Esophagus muscularis mucosa (tissue), 4 donors: Measurements from ENCODE around the gene PLCXD3. TPM values are rescaled to one million over a fixed set of nuclear protein-coding genes. Genes with fewer than 3 reads are reported as not detected.

Source experiments
- DNase-seq: peaks from one replicate; pipeline ENCODE4 v3.0.0-alpha.2; 2017; ENCODE audit errors: extremely low spot score
- H3K27ac ChIP-seq, 4 donors: fragments of 200-600 bp; sonication (generic); replicated peaks in 1 of 4; 1 replicate in 3 of 4; 2 replicates in 1 of 4; pipeline ENCODE4 v1.5.1; 2016 to 2019; ENCODE audit warnings: mild to moderate bottlenecking in 1 of 4
- H3K27me3 ChIP-seq, 4 donors: fragments of 200-600 bp; sonication (generic); one replicate each; pipeline versions ENCODE4 v1.5.1 to v1.6.0; 2016 to 2019
- H3K36me3 ChIP-seq, 4 donors: fragments of 200-600 bp; sonication (generic); one replicate each; pipeline ENCODE4 v1.5.1; 2016 to 2019
- H3K4me1 ChIP-seq, 4 donors: fragments of 200-600 bp; sonication (generic); one replicate each; pipeline ENCODE4 v1.5.1; 2016 to 2019
- H3K4me3 ChIP-seq, 4 donors: fragments of 200-600 bp; sonication (generic); 1 replicate in 2 of 4; 2 replicates in 2 of 4; pipeline ENCODE4 v1.5.1; 2016 to 2019; ENCODE audit warnings: mild to moderate bottlenecking in 4 of 4, moderate library complexity in 1 of 4
- H3K9me3 ChIP-seq, 4 donors: fragments of 200-600 bp; sonication (generic); 1 replicate in 3 of 4; 2 replicates in 1 of 4; pipeline ENCODE4 v1.5.1; 2016 to 2019
- EP300 ChIP-seq: sonication (generic); formaldehyde crosslinking; IDR thresholded peaks from one replicate; pipeline ENCODE4 v1.6.1; 2017; ENCODE audit warnings: antibody characterized with exemption
- POLR2A ChIP-seq: fragments of 450-650 bp; IDR thresholded peaks from one replicate; pipeline ENCODE4 v1.6.1; 2017; ENCODE audit warnings: antibody characterized with exemption, moderate library complexity, mild to moderate bottlenecking, low read depth
- POLR2AphosphoS5 ChIP-seq, 2 donors: sonication (generic); formaldehyde crosslinking; IDR thresholded peaks; one replicate each; pipeline ENCODE4 v1.6.1; 2017; ENCODE audit warnings: antibody characterized with exemption in 2 of 2
- whole genome bisulfite sequencing: methylation state at CpG from one replicate; pipeline ENCODE4 v1.1.5; 2018; 5-methylcytosine and 5-hydroxymethylcytosine counted together
- intact Hi-C: fragments of 100-400 bp; cut with DNase I; formaldehyde crosslinking; loops from one replicate; pipeline ENCODE4 v1.15.1; 2023
- total RNA-seq, 4 donors: library from RNA; depleted of rRNA; stranded (reverse); fragments of >200 nt; gene quantifications; one replicate each; pipeline versions ENCODE4 v1.1.0 to v1.2.1, GENCODE V29; 2016
- TF ChIP-seq, protein P1 (sequence below), 3 experiments: fragments of 200-600 bp in 2 of 3; fragments of 450-650 bp in 1 of 3; sonication (generic) in 2 of 3; IDR thresholded peaks; one replicate each; pipeline ENCODE4 v1.5.1; 2017 to 2019; ENCODE audit warnings: antibody characterized with exemption in 3 of 3, mild to moderate bottlenecking in 2 of 3, moderate library complexity in 1 of 3

Gene PLCXD3
- total RNA-seq, 4 donors from 2014 or later = 1.1 to 3.0 (median 2.0) TPM

DNA sequence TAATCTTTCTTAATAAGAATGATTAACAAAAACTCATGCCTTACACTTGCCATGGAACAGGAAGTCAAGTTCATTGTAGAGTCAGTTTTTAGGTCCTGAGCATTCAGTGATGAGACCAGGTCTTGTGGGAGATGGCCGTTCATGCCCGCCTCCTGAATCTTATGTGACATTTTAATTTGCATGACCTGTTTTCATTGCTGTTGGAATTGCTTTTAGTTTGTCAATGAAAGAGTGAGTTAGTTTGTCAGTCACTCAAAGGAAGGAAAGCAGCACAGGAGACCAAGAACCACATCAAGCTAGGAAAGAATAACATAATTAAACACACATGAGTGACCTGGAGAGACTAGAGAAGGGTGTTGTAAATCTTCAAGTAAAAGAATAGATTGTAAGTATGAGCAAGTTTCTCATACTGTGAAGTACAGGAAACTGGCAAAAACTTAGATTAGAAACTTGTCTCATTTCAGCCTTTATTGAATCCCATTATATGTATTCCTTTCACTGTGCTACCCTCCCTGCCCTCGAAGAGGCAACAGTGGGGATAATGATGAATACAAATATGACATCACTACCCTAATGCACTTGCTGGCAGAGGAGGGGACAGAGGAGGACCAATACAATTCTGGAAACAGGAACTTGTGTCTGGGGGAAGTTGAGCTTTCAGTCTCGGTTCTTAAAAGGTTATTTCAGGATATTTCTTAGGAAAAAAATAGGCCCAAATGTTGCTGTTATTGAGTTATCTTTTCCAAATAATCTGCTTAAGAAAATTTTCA lies 232.7 kb downstream of the PLCXD3 start:
- WGBS = 60% methylated on average over 4 of the region's 4 CpGs
- intact Hi-C loops = no loop called here
- TF ChIP-seq, protein P1, sequence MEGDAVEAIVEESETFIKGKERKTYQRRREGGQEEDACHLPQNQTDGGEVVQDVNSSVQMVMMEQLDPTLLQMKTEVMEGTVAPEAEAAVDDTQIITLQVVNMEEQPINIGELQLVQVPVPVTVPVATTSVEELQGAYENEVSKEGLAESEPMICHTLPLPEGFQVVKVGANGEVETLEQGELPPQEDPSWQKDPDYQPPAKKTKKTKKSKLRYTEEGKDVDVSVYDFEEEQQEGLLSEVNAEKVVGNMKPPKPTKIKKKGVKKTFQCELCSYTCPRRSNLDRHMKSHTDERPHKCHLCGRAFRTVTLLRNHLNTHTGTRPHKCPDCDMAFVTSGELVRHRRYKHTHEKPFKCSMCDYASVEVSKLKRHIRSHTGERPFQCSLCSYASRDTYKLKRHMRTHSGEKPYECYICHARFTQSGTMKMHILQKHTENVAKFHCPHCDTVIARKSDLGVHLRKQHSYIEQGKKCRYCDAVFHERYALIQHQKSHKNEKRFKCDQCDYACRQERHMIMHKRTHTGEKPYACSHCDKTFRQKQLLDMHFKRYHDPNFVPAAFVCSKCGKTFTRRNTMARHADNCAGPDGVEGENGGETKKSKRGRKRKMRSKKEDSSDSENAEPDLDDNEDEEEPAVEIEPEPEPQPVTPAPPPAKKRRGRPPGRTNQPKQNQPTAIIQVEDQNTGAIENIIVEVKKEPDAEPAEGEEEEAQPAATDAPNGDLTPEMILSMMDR (IDR thresholded peaks at IDR 0.05) = no peak
- TF ChIP-seq POLR2A (no peak), POLR2AphosphoS5 (IDR thresholded peaks at IDR 0.05) (no peak), EP300 (no peak)

DNA sequence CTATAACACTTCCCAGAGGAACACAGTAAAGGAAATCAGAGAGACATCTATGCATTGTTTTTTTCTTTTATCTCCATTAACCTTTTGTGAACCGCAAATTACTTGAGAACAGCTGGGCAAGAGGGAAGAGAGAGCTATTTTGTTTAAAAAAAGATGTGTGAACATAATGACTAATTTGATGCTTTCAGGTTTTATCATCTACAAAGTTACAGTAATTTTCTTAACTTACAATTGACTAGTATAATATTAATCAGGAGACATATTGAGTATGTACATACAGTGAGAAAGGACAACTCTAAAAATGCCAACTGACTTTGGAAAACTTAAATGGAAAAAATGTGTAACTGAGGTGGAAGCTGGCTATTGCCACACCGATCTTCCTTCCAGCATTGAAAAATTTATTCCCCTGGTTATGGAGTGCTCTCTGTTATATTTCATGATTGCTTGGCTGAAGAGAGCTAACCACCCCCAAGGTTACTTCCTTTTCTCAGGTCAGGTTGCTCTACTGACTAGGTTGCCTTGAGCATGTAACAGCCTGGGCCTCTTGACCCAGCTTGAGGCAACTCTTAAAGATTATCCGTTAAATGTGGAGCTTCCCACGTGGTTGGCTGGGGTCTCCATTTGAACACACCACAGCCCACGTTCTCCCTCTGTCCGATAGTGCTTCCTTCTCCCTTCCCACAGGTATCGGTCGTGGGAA lies 234.4 kb downstream of the PLCXD3 start:
- Histone ChIP-seq H3K27ac (no peak overlapping the region), H3K36me3 (no peaks in the 10 kb centered on the region), H3K27me3 (no peaks in the 10 kb centered on the region), H3K4me1 (no peaks in the 10 kb centered on the region), H3K9me3 (no peaks in the 10 kb centered on the region), H3K4me3 (no peak overlapping the region)
- WGBS = 88% methylated on average over 8 of the region's 8 CpGs
- TF ChIP-seq, protein P1 (IDR thresholded peaks at IDR 0.05) = no peak
- TF ChIP-seq POLR2A = no peak
- TF ChIP-seq POLR2AphosphoS5 (IDR thresholded peaks at IDR 0.05) = no peak
- TF ChIP-seq EP300 = no peak
- intact Hi-C loops = no loop called here
- no peak for DNase-seq

More for the DNA sequence above, 232.7 kb downstream of the PLCXD3 start:
- Histone ChIP-seq H3K36me3 (no peaks in the 10 kb centered on the region), H3K27me3 (no peaks in the 10 kb centered on the region), H3K9me3 (no peaks in the 10 kb centered on the region), H3K4me3 (no peak overlapping the region), H3K4me1 (no peaks in the 10 kb centered on the region), H3K27ac (no peak overlapping the region)
- no peak for DNase-seq

DNA sequence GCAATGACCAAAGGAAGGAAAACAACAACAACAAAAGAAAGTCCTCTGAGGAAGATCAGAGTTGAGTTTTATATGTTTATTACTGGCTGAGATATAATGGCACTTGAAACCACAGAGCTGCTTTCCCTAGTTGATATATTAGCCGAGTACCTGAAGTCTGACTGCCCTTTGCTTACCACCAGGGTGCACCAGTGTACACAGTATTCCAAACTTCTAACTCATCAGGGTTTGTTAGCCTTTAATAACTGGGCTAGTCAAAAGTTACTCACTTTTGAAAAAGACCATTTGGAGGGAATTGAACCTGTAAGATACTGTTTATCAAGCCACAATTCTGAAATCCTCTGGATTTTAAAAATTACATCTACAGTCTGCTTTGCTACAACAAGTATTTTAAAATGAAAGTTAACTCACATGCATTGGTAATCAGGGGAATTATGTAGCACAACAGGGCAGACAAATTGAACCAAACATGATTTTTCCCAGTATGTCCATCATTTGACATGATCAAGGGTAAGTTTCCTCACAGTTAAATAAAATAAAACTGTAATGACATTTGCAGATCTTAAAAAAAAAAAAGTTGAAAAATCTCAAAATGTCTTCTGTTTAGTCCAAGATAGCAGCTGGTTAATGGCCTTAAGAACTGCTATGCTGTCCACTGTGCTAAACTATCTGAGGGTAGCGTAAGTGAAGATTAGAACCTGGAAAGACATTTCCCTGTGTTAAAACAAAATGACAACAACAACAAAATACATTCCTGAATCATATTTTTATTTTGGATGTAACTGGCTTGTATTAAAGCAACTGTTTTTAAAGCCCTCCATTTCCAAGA lies 239.8 kb downstream of the PLCXD3 start:
- no peak for TF ChIP-seq EP300
- TF ChIP-seq, protein P1 (IDR thresholded peaks at IDR 0.05) = peak; percentile 54 to 71 (median 54)
- no peak for DNase-seq
- Histone ChIP-seq H3K9me3 (no peaks in the 10 kb centered on the region), H3K27me3 (no peaks in the 10 kb centered on the region), H3K36me3 (no peaks in the 10 kb centered on the region), H3K4me1 (no peaks in the 10 kb centered on the region), H3K27ac (no peak overlapping the region), H3K4me3 (no peak overlapping the region)
- WGBS = 43% methylated on average over 2 of the region's 2 CpGs
- intact Hi-C loops = loop anchor here (5.0 kb wide), 1 partner anchor 572 kb away; no protein-coding TSS in a partner anchor

DNA sequence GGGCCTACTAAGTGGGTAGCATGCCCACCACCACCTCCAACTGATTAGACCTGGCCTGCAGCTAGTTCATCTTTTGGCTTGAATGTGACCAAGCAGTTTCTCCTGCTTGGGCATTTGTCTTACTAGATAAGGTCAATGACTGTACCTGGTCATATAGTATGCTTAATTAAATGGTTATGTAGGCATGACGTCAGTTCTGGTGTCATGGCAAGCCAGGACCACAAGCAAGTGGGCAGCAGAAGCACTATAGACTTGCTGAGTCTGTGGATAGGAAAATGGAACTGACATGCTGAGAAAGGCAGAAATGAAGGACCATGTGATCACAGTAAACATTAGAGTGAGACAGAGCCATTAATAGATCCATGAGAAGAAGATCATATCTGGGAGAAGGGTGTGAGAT lies 241.5 kb downstream of the PLCXD3 start:
- TF ChIP-seq POLR2A = no peak
- TF ChIP-seq POLR2AphosphoS5 (IDR thresholded peaks at IDR 0.05) = no peak
- TF ChIP-seq EP300 = no peak
- TF ChIP-seq, protein P1 (IDR thresholded peaks at IDR 0.05) = no peak
- no peak for DNase-seq
- H3K36me3 ChIP-seq = no peaks in the 10 kb centered on the region
- H3K4me3 ChIP-seq = no peak overlapping the region
- no peak overlapping the region for H3K27ac ChIP-seq
- no peaks in the 10 kb centered on the region for H3K27me3 ChIP-seq
- WGBS = 87% methylated on average over 1 of the region's 1 CpG
- intact Hi-C loops = loop anchor here (10.0 kb wide), 1 partner anchor 274 kb away; no protein-coding TSS in a partner anchor
- H3K4me1 ChIP-seq = peaks cover 0 to 9% (median 4%) of the 10 kb centered on the region in 4 donors
- H3K9me3 ChIP-seq = no peaks in the 10 kb centered on the region
